Panc1 (cell line): Measurements from ENCODE around the gene MAK. TPM values are rescaled to one million over a fixed set of nuclear protein-coding genes. Genes with fewer than 3 reads are reported as not detected.

ENCODE experiments used
- ATAC-seq: fragments of 200-7000 bp; cut with Tn5 transposase; 2 replicates; pipeline ENCODE4 v1.9.1; 2020; ENCODE audit warnings: mild to moderate bottlenecking, moderate library complexity
- BruUV-seq: library from RNA; stranded (reverse); fragments of 400-500 nt; replicated peaks from 2 replicates; lab custom pipeline; 2021; lab: Mats Ljungman, UMichigan
- CTCF ChIA-PET: fragments of 300-600 bp; sonication (Branson Sonifier 250); formaldehyde crosslinking; loops from one replicate; lab custom pipeline; 2022; ENCODE audit warnings: antibody characterized with exemption; lab: Charles Lee
- POLR2A ChIA-PET: fragments of 300-600 bp; sonication (Branson Sonifier 250); formaldehyde crosslinking; loops from one replicate; lab custom pipeline; 2022; ENCODE audit warnings: antibody characterized with exemption; lab: Charles Lee
- DNase-seq: peaks from one replicate; pipeline ENCODE4 v3.0.0-alpha.2; 2010; ENCODE audit warnings: low read depth, low spot score
- H3K27ac ChIP-seq: 2 replicates; pipeline ENCODE4 v1.5.1; 2011; ENCODE audit warnings: mild to moderate bottlenecking, low read length, inconsistent platforms
- H3K27me3 ChIP-seq: fragments of 200-500 bp; sonication (Bioruptor generic); 2 replicates; pipeline ENCODE4 v1.6.0; 2014; ENCODE audit warnings: low read length, inconsistent platforms; ENCODE audit not compliant: control insufficient read depth, insufficient read depth
- H3K36me3 ChIP-seq: fragments of 200-500 bp; sonication (Bioruptor generic); 2 replicates; pipeline ENCODE4 v1.5.1; 2014; ENCODE audit warnings: inconsistent platforms, mild to moderate bottlenecking, low read length, moderate library complexity; ENCODE audit not compliant: control insufficient read depth, insufficient read depth
- H3K4me1 ChIP-seq: 2 replicates; pipeline ENCODE4 v1.5.1; 2011; ENCODE audit warnings: inconsistent platforms, mild to moderate bottlenecking, low read length, moderate library complexity; ENCODE audit not compliant: control insufficient read depth, insufficient read depth
- H3K4me3 ChIP-seq, 2 experiments: 2 replicates each; pipeline ENCODE4 v1.5.1; 2011 to 2012; ENCODE audit warnings: low read depth in 2 of 2, low read length in 2 of 2, mild to moderate bottlenecking in 2 of 2, inconsistent platforms in 1 of 2, moderate library complexity in 1 of 2
- H3K9me3 ChIP-seq: fragments of 200-500 bp; sonication (Bioruptor generic); 2 replicates; pipeline ENCODE4 v1.5.1; 2014; ENCODE audit warnings: low read depth, mild to moderate bottlenecking, inconsistent platforms, low read length, moderate library complexity; ENCODE audit not compliant: control insufficient read depth, insufficient read depth
- CTCF ChIP-seq: fragments of 450-650 bp; IDR thresholded peaks from 2 replicates; pipeline ENCODE4 v1.5.1; 2017; ENCODE audit warnings: mild to moderate bottlenecking
- POLR2AphosphoS5 ChIP-seq: IDR thresholded peaks from 2 replicates; pipeline ENCODE4 v1.6.1; 2012; ENCODE audit warnings: mild to moderate bottlenecking, low read depth, low read length, moderate library complexity
- REST ChIP-seq, 2 experiments: IDR thresholded peaks; 2 replicates each; pipeline ENCODE4 v1.6.1; 2011 to 2012; ENCODE audit warnings: low read depth in 2 of 2, control low read depth in 1 of 2, low read length in 1 of 2, mild to moderate bottlenecking in 1 of 2, moderate library complexity in 1 of 2; ENCODE audit not compliant: insufficient read depth in 1 of 2
- SIN3A ChIP-seq: IDR thresholded peaks from 2 replicates; pipeline ENCODE4 v1.6.1; 2012; ENCODE audit warnings: low read depth, mild to moderate bottlenecking, low read length, moderate library complexity, borderline replicate concordance; ENCODE audit not compliant: insufficient read depth
- TCF7L2 ChIP-seq: IDR thresholded peaks from 2 replicates; pipeline ENCODE4 v1.6.1; 2011; ENCODE audit warnings: mild to moderate bottlenecking, low read depth, low read length, inconsistent platforms
- in situ Hi-C: cut with HindIII; loops from 2 replicates; pipeline ENCODE4 v1.10.0; 2016; ENCODE audit warnings: low sequenced_read_pairs, low pct_unique_long_range_greater_than_20kb
- intact Hi-C: fragments of 100-400 bp; cut with micrococcal nuclease; formaldehyde crosslinking; loops from one replicate; pipeline ENCODE4 v1.10.0; 2022; ENCODE audit not compliant: unreplicated experiment
- total RNA-seq: library from RNA; stranded (reverse); gene quantifications from one replicate; pipeline ENCODE4 v1.2.1, GENCODE V29; 2021; ENCODE audit not compliant: unreplicated experiment

The MAK gene
- total RNA-seq, 1 experiment from 2014 or later = 0.21 TPM

- CTCF ChIA-PET = no interaction called here
Measured at GRCh38 chr6:10862361-10862760, 24.0 kb upstream of the MAK start.

GRCh38 chr6:10861086-10861485 is 22.7 kb upstream of the MAK start:
- no peak overlapping the region for H3K4me3 ChIP-seq
- H3K27ac ChIP-seq = no peak overlapping the region
- BruUV-seq = no TSS peak
- TF ChIP-seq SIN3A (no peak), TCF7L2 (no peak), POLR2AphosphoS5 (no peak), REST (IDR thresholded peaks at IDR 0.05; ENCODE audit: insufficient read depth in 1 of 2, low read depth in 2 of 2, low read length in 1 of 2) (no peak), CTCF (no peak)
- H3K36me3 ChIP-seq = no peaks in the 10 kb centered on the region
- no peaks in the 10 kb centered on the region for H3K4me1 ChIP-seq
- no peaks in the 10 kb centered on the region for H3K27me3 ChIP-seq
- ATAC-seq (no peak), DNase-seq (no peak)
- POLR2A ChIA-PET = no interaction called here
- in situ Hi-C loops (no loop called here), intact Hi-C loops (no loop called here)
- H3K9me3 ChIP-seq = no peaks in the 10 kb centered on the region
- CTCF ChIA-PET = no interaction called here

More at GRCh38 chr6:10862361-10862760, 24.0 kb upstream of the MAK start:
- H3K9me3 ChIP-seq = no peaks in the 10 kb centered on the region
- no peaks in the 10 kb centered on the region for H3K36me3 ChIP-seq
- intact Hi-C loops (no loop called here), in situ Hi-C loops (no loop called here)
- POLR2A ChIA-PET = interaction anchor here (0.6 kb wide), 1 partner anchor 18 kb away, joined by 4 read pairs; no protein-coding TSS in a partner anchor
- no peak for ATAC-seq
- TF ChIP-seq REST (IDR thresholded peaks at IDR 0.05; ENCODE audit: insufficient read depth in 1 of 2, low read depth in 2 of 2, low read length in 1 of 2) (no peak), CTCF (no peak), SIN3A (no peak), TCF7L2 (no peak)
- no TSS peak for BruUV-seq
- H3K4me1 ChIP-seq = no peaks in the 10 kb centered on the region
- H3K27ac ChIP-seq = no peak overlapping the region
- H3K27me3 ChIP-seq = no peaks in the 10 kb centered on the region
- H3K4me3 ChIP-seq = no peak overlapping the region
- no peak for DNase-seq
